C1 segment of cervical spinal cord (tissue), 14 donors: ENCODE results near the gene SIDT1.
A peak's percentile ranks its signal among the peaks of the same experiment; 100 is the strongest.

Experiments used
- DNase-seq, 14 donors: peaks; one replicate each; lab custom pipeline; 2025; lab: John Stamatoyannopoulos, UW

Gene SIDT1

GRCh38 chr3:113531826-113532697, at the start of gene SIDT1:
SIDT1 (plus strand) TSS chr3:113532555; CDS start chr3:113533022, 467 bp downstream.
- DNase-seq: peak in 3 of 14 donors; percentile 13 to 71 (median 19)

GRCh38 chr3:113485161-113485609, 47.2 kb upstream of the SIDT1 start:
- no peak for DNase-seq

- peak in 2 of 14 donors; percentile 0 to 1 for DNase-seq
Measured at GRCh38 chr3:113495035-113495434, 37.3 kb upstream of the SIDT1 start.

GRCh38 chr3:113496924-113497323, 35.4 kb upstream of the SIDT1 start:
- no peak for DNase-seq

- no peak for DNase-seq
Measured at GRCh38 chr3:113498221-113499005, 33.9 kb upstream of the SIDT1 start.

GRCh38 chr3:113499081-113499480, 33.3 kb upstream of the SIDT1 start:
- DNase-seq: no peak

GRCh38 chr3:113501597-113501996, 30.8 kb upstream of the SIDT1 start:
- no peak for DNase-seq

GRCh38 chr3:113505867-113506266, 26.5 kb upstream of the SIDT1 start:
- DNase-seq: no peak

- no peak for DNase-seq
Measured at GRCh38 chr3:113507501-113508067, 24.8 kb upstream of the SIDT1 start.

- no peak for DNase-seq
Measured at GRCh38 chr3:113508966-113509365, 23.4 kb upstream of the SIDT1 start.

- DNase-seq: peak in 1 of 14 donors; percentile 32
Measured at GRCh38 chr3:113514265-113514769, 18.0 kb upstream of the SIDT1 start.

GRCh38 chr3:113516115-113516505, 16.2 kb upstream of the SIDT1 start:
- no peak for DNase-seq

GRCh38 chr3:113521981-113522380, 10.4 kb upstream of the SIDT1 start:
- no peak for DNase-seq

- DNase-seq: no peak
Measured at GRCh38 chr3:113523241-113523640, 9.1 kb upstream of the SIDT1 start.

GRCh38 chr3:113532698-113533533, 561 bp downstream of the SIDT1 start:
- DNase-seq: peak in 7 of 14 donors; percentile 7 to 65 (median 33)

- DNase-seq: peak in 2 of 14 donors; percentile 30 to 65
Measured at GRCh38 chr3:113533534-113533892, 1.2 kb downstream of the SIDT1 start.

GRCh38 chr3:113534365-113534764, 2.0 kb downstream of the SIDT1 start:
- DNase-seq: peak in 1 of 14 donors; percentile 50

GRCh38 chr3:113535898-113536297, 3.5 kb downstream of the SIDT1 start:
- no peak for DNase-seq

GRCh38 chr3:113536627-113537101, 4.3 kb downstream of the SIDT1 start:
- DNase-seq: peak in 1 of 14 donors; percentile 13

GRCh38 chr3:113537155-113537554, 4.8 kb downstream of the SIDT1 start:
- DNase-seq: no peak

- no peak for DNase-seq
Measured at GRCh38 chr3:113541519-113541918, 9.2 kb downstream of the SIDT1 start.
